NT2/D1 (cell line): ENCODE measurements around the gene TICRR.
A peak's percentile ranks its signal among the peaks of the same experiment; 100 is the strongest.

Experiments
- DNase-seq: peaks from one replicate; pipeline ENCODE4 v3.0.0-alpha.2; 2011; ENCODE audit warnings: low read depth, low spot score
- H3K27me3 ChIP-seq: 2 replicates; pipeline ENCODE4 v1.6.0; 2011; ENCODE audit warnings: mild to moderate bottlenecking; ENCODE audit not compliant: insufficient read length, insufficient read depth
- H3K36me3 ChIP-seq: 2 replicates; pipeline ENCODE4 v1.6.1; 2011; ENCODE audit warnings: mild to moderate bottlenecking, low read length, mixed read lengths; ENCODE audit not compliant: insufficient read depth, insufficient read length
- H3K4me1 ChIP-seq: 2 replicates; pipeline ENCODE4 v1.5.1; 2011; ENCODE audit not compliant: insufficient read depth, insufficient read length
- H3K4me3 ChIP-seq: 2 replicates; pipeline ENCODE4 v1.5.1; 2011; ENCODE audit warnings: low read depth; ENCODE audit not compliant: insufficient read length
- H3K9ac ChIP-seq: 2 replicates; pipeline ENCODE4 v1.6.0; 2011; ENCODE audit warnings: low read depth; ENCODE audit not compliant: insufficient read length
- H3K9me3 ChIP-seq: 2 replicates; pipeline ENCODE4 v1.5.1; 2011; ENCODE audit warnings: mild to moderate bottlenecking, low read length; ENCODE audit not compliant: insufficient read depth
- SUZ12 ChIP-seq: IDR thresholded peaks from 2 replicates; pipeline ENCODE4 v1.6.1; 2011; ENCODE audit not compliant: insufficient read length, insufficient read depth; ENCODE audit errors: extremely low read depth
- YY1 ChIP-seq: IDR thresholded peaks from 2 replicates; pipeline ENCODE4 v1.6.1; 2011; ENCODE audit not compliant: insufficient read length, insufficient read depth
- ZNF274 ChIP-seq: IDR thresholded peaks from 2 replicates; pipeline ENCODE4 v1.6.1; 2011; ENCODE audit warnings: mild to moderate bottlenecking, low read depth, low read length

Gene TICRR

GRCh38 chr15:89657686-89658200 is 82.5 kb downstream of the TICRR start:
- Histone ChIP-seq H3K36me3 (peaks cover 8% of the 10 kb centered on the region), H3K9me3 (no peaks in the 10 kb centered on the region), H3K27me3 (peaks cover 10% of the 10 kb centered on the region), H3K9ac (no peak overlapping the region), H3K4me1 (peaks cover 7% of the 10 kb centered on the region), H3K4me3 (no peak overlapping the region)
- no peak for DNase-seq
- no peak for TF ChIP-seq SUZ12
- no peak for TF ChIP-seq ZNF274
- TF ChIP-seq YY1 = no peak

- Histone ChIP-seq H3K36me3 (no peaks in the 10 kb centered on the region), H3K4me3 (no peak overlapping the region), H3K4me1 (peaks cover 7% of the 10 kb centered on the region), H3K9ac (no peak overlapping the region), H3K9me3 (no peaks in the 10 kb centered on the region), H3K27me3 (peaks cover 10% of the 10 kb centered on the region)
- TF ChIP-seq YY1 (no peak), ZNF274 (no peak), SUZ12 (no peak)
- no peak for DNase-seq
Measured at GRCh38 chr15:89659295-89659694, 84.0 kb downstream of the TICRR start.

- Histone ChIP-seq H3K4me1 (peaks cover 7% of the 10 kb centered on the region), H3K27me3 (peaks cover 16% of the 10 kb centered on the region), H3K9me3 (no peaks in the 10 kb centered on the region), H3K36me3 (no peaks in the 10 kb centered on the region), H3K9ac (no peak overlapping the region), H3K4me3 (no peak overlapping the region)
- DNase-seq = no peak
- no peak for TF ChIP-seq ZNF274
- no peak for TF ChIP-seq SUZ12
- no peak for TF ChIP-seq YY1
Measured at GRCh38 chr15:89660556-89660955, 85.3 kb downstream of the TICRR start.

GRCh38 chr15:89662893-89663626 is 87.8 kb downstream of the TICRR start:
- DNase-seq = no peak
- Histone ChIP-seq H3K4me3 (no peak overlapping the region), H3K27me3 (peaks cover 21% of the 10 kb centered on the region), H3K36me3 (no peaks in the 10 kb centered on the region), H3K9me3 (no peaks in the 10 kb centered on the region), H3K9ac (peak overlapping the region; percentile 22), H3K4me1 (peaks cover 14% of the 10 kb centered on the region)
- TF ChIP-seq SUZ12 = no peak
- TF ChIP-seq YY1 = no peak
- no peak for TF ChIP-seq ZNF274

- Histone ChIP-seq H3K4me3 (no peak overlapping the region), H3K4me1 (peaks cover 14% of the 10 kb centered on the region), H3K9ac (no peak overlapping the region), H3K36me3 (no peaks in the 10 kb centered on the region), H3K9me3 (no peaks in the 10 kb centered on the region), H3K27me3 (peaks cover 21% of the 10 kb centered on the region)
- DNase-seq = no peak
- no peak for TF ChIP-seq ZNF274
- no peak for TF ChIP-seq YY1
- no peak for TF ChIP-seq SUZ12
Measured at GRCh38 chr15:89664441-89665350, 89.4 kb downstream of the TICRR start.

GRCh38 chr15:89665449-89666181 is 90.3 kb downstream of the TICRR start:
- Histone ChIP-seq H3K27me3 (peaks cover 21% of the 10 kb centered on the region), H3K9ac (peak overlapping the region; percentile 75), H3K9me3 (no peaks in the 10 kb centered on the region), H3K4me3 (peak overlapping the region; percentile 42), H3K36me3 (no peaks in the 10 kb centered on the region), H3K4me1 (peaks cover 14% of the 10 kb centered on the region)
- peak; percentile 84 for TF ChIP-seq SUZ12
- no peak for TF ChIP-seq YY1
- peak; percentile 25 for DNase-seq
